Measurements from ENCODE around the gene NUFIP1.
A peak's percentile ranks its signal among the peaks of the same experiment; 100 is the strongest.
"Not testable (repeated sequence)": the region's sequence is repeated elsewhere in the genome, so short reads cannot be mapped to it uniquely, and the experiment has no call there.

The NUFIP1 gene

GRCh38 chr13:44989071-44989889 is at the start of gene NUFIP1, which contains the start of gene GPALPP1:
Gene NUFIP1, minus strand, starts transcription at chr13:44989471. Its CDS starts 35 bp downstream, at chr13:44989436.
Gene GPALPP1, plus strand, starts transcription at chr13:44989538. Its CDS starts 117 bp downstream, at chr13:44989655.
- peak; percentile 96 for DNase-seq

- no peak for DNase-seq
These were observed 46.9 kb upstream of the NUFIP1 start for GRCh38 chr13:45036206-45036605.

GRCh38 chr13:45034342-45034741 is 45.1 kb upstream of the NUFIP1 start:
- DNase-seq, result no peak

- no peak for DNase-seq
These were observed 35.6 kb upstream of the NUFIP1 start for GRCh38 chr13:45024847-45025246.

- DNase-seq, result no peak
These were observed 32.0 kb upstream of the NUFIP1 start for GRCh38 chr13:45021250-45021649.

- not testable (repeated sequence) for DNase-seq
These were observed 30.7 kb upstream of the NUFIP1 start for GRCh38 chr13:45019981-45020380.

GRCh38 chr13:45016792-45017425 is 27.6 kb upstream of the NUFIP1 start:
- peak; percentile 34 for DNase-seq

- DNase-seq, result peak; percentile 25
These were observed 26.0 kb upstream of the NUFIP1 start for GRCh38 chr13:45015300-45015699.

GRCh38 chr13:45011198-45011597 is 21.9 kb upstream of the NUFIP1 start:
- DNase-seq, result no peak

- no peak for DNase-seq
These were observed 18.6 kb upstream of the NUFIP1 start for GRCh38 chr13:45007823-45008222.

GRCh38 chr13:45007225-45007624 is 18.0 kb upstream of the NUFIP1 start:
- DNase-seq, result no peak

- no peak for DNase-seq
These were observed 14.8 kb upstream of the NUFIP1 start for GRCh38 chr13:45004096-45004495.

- DNase-seq, result no peak
These were observed 14.1 kb upstream of the NUFIP1 start for GRCh38 chr13:45003417-45003816.

GRCh38 chr13:44989941-44990340 is 670 bp upstream of the NUFIP1 start:
- no peak for DNase-seq

- DNase-seq, result no peak
These were observed 10.9 kb downstream of the NUFIP1 start for GRCh38 chr13:44978328-44978727.

GRCh38 chr13:44976949-44977583 is 12.2 kb downstream of the NUFIP1 start:
- no peak for DNase-seq

GRCh38 chr13:44976196-44976595 is 13.1 kb downstream of the NUFIP1 start:
- DNase-seq, result no peak

GRCh38 chr13:44974056-44974793 is 15.0 kb downstream of the NUFIP1 start:
- no peak for DNase-seq

- no peak for DNase-seq
These were observed 16.2 kb downstream of the NUFIP1 start for GRCh38 chr13:44972956-44973581.

GRCh38 chr13:44971656-44972595 is 17.3 kb downstream of the NUFIP1 start:
- no peak for DNase-seq
